HG03039 (cell line): Measurements from ENCODE around the gene EXOG.

Experiments
- ATAC-seq: cut with Tn5 transposase; IDR thresholded peaks from one replicate; pipeline ENCODE4 v1.9.1; 2021; ENCODE audit warnings: mild to moderate bottlenecking, moderate library complexity; ENCODE audit not compliant: unreplicated experiment

Gene EXOG

GRCh38 chr3:38472342-38472741 lies 23.8 kb upstream of the EXOG start:
- ATAC-seq, result no peak

GRCh38 chr3:38473229-38473628 lies 22.9 kb upstream of the EXOG start:
- ATAC-seq, result no peak

- ATAC-seq, result no peak
Observed at GRCh38 chr3:38474928-38475605, 21.1 kb upstream of the EXOG start.

GRCh38 chr3:38475716-38476115 lies 20.4 kb upstream of the EXOG start:
- no peak for ATAC-seq

- no peak for ATAC-seq
Observed at GRCh38 chr3:38476157-38476756, 19.9 kb upstream of the EXOG start.

- no peak for ATAC-seq
Observed at GRCh38 chr3:38477057-38477820, 18.9 kb upstream of the EXOG start.

- ATAC-seq, result no peak
Observed at GRCh38 chr3:38477839-38478450, 18.2 kb upstream of the EXOG start.

GRCh38 chr3:38478901-38479300 lies 17.2 kb upstream of the EXOG start:
- no peak for ATAC-seq

- ATAC-seq, result no peak
Observed at GRCh38 chr3:38479431-38480092, 16.6 kb upstream of the EXOG start.

- no peak for ATAC-seq
Observed at GRCh38 chr3:38480093-38480445, 16.1 kb upstream of the EXOG start.

GRCh38 chr3:38480930-38481329 lies 15.2 kb upstream of the EXOG start:
- ATAC-seq, result no peak

GRCh38 chr3:38482951-38483350 lies 13.2 kb upstream of the EXOG start:
- no peak for ATAC-seq

- ATAC-seq, result peak; percentile 76
Observed at GRCh38 chr3:38487323-38487722, 8.8 kb upstream of the EXOG start.

GRCh38 chr3:38488949-38489348 lies 7.2 kb upstream of the EXOG start:
- ATAC-seq, result no peak

GRCh38 chr3:38489766-38490165 lies 6.4 kb upstream of the EXOG start:
- no peak for ATAC-seq

- no peak for ATAC-seq
Observed at GRCh38 chr3:38490281-38491030, 5.7 kb upstream of the EXOG start.

GRCh38 chr3:38491215-38491614 lies 4.9 kb upstream of the EXOG start:
- no peak for ATAC-seq

- ATAC-seq, result no peak
Observed at GRCh38 chr3:38493031-38493430, 3.1 kb upstream of the EXOG start.

GRCh38 chr3:38497031-38497430 lies 891 bp downstream of the EXOG start:
- no peak for ATAC-seq

- ATAC-seq, result no peak
Observed at GRCh38 chr3:38500688-38501417, 4.7 kb downstream of the EXOG start.
